ENCODE measurements around the gene KLHL26.

The KLHL26 gene

DNA sequence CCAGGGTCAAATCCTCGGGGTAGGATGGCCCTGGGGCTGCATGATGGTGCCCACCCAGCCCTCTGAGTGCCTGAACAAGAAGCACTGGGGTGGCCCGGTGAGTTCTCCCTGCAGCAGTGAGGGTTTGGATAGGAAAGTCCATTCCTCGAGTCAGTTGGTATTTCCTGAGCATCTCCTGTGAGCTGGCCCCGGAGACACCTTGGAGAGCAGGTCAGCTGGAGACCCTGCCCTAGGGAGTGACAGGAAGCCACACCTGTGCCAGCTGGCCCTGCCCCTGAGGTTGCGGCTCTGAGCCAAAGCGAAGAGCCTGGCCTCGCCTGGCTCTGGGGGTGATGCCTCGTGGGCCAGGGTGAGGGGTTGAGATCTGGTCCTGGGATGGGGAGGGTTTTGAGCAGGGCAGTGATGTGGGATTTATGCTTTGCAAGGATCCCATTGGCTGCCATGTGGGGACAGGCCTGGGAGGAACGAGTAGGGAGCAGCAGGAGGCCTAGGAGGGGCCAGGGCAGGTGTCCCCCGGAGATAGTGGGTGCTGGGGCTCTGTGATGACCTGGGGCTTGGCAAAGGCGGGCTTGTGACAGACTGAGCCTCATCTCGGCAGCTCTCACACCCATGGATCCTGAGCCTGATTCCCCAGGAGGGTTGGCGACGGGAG, 62.7 kb downstream of the KLHL26 start:
- no peak overlapping the region for H3K9ac ChIP-seq (ENCODE audit: low read length in 5 of 5)
- no peaks in the 10 kb centered on the region for H3K36me3 ChIP-seq (ENCODE audit: control insufficient read depth in 5 of 5, insufficient read depth in 5 of 5, low read length in 5 of 5)
- no peak overlapping the region for H3K27ac ChIP-seq (ENCODE audit: low read depth, low read length)

DNA sequence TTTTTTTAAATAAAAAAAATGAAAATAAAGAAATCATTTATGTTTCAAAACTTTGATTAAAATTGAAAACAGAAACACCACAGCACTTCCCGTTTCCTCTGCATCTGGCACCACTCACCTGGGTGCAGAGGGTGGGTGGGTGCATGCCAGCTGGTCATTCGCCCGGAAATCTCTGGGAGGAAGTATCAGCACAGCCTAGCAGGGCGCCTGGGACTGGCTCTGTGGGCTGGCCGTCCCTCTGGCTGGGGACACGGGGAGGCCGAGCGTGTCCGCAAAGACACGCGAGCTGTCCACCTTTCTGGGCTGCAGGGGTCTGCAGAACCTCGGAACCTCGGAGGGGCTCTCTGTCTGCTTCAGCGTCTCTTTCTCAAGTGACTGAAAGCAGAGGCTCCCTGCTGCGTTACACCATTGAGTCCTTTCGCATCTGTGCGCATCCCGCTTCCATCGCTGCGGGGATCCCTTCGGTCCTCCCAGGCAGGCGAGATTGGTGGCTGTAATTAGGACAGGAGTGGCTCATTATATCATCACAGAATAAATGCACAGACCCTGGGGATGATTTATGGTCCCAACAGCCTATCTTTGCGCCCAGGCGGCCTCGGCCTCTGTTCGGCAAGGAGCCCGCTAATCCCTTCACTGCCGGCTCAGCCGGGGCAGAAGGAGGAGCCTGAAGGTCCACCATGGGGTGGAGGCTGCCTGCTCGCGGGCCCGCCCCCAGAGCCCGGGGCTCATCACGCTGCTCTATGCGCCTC, 63.8 kb downstream of the KLHL26 start:
- Histone ChIP-seq H3K27ac (ENCODE audit: low read depth, low read length) (peak overlapping the region; percentile 45), H3K36me3 (ENCODE audit: control insufficient read depth in 5 of 5, insufficient read depth in 5 of 5, low read length in 5 of 5) (no peaks in the 10 kb centered on the region), H3K4me3 (ENCODE audit: low read depth in 1 of 5, low read length in 5 of 5) (peak overlapping the region; percentile 57 to 83 (median 73)), H3K9ac (ENCODE audit: low read length in 5 of 5) (peak overlapping the region in 3 of 5 donors; percentile 48 to 69 (median 62)), H3K9me3 (ENCODE audit: control insufficient read depth in 5 of 5, low read length in 5 of 5) (no peaks in the 10 kb centered on the region), H3K4me1 (ENCODE audit: control insufficient read depth in 5 of 5, insufficient read depth in 5 of 5, low read length in 5 of 5) (peaks cover 0 to 25% (median 23%) of the 10 kb centered on the region in 5 donors), H3K27me3 (ENCODE audit: control insufficient read depth in 5 of 5, insufficient read depth in 4 of 5, low read length in 5 of 5) (no peaks in the 10 kb centered on the region)

More for the DNA sequence above, 62.7 kb downstream of the KLHL26 start:
- no peak overlapping the region for H3K4me3 ChIP-seq (ENCODE audit: low read depth in 1 of 5, low read length in 5 of 5)
- peaks cover 0 to 25% (median 23%) of the 10 kb centered on the region in 5 donors for H3K4me1 ChIP-seq (ENCODE audit: control insufficient read depth in 5 of 5, insufficient read depth in 5 of 5, low read length in 5 of 5)
- H3K9me3 ChIP-seq (ENCODE audit: control insufficient read depth in 5 of 5, low read length in 5 of 5) = no peaks in the 10 kb centered on the region
- H3K27me3 ChIP-seq (ENCODE audit: control insufficient read depth in 5 of 5, insufficient read depth in 4 of 5, low read length in 5 of 5) = no peaks in the 10 kb centered on the region

DNA sequence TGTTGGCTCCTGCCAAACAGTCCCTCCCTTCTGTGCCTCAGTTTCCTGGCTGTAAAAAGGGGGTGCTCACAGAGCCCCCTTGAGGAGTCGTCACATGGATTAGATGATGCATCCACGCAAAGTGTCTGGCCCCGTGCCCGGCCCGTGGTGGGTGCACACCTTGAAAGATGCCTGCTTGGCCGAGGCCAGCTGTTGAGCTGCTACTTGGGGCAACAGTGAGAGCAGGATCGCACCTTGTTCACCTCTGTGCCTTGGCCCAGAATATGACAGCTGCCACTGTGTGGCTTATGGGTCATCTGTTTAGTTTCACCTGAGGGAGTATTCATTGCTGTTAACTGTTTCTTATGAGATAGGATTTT, 64.4 kb downstream of the KLHL26 start:
- Histone ChIP-seq H3K36me3 (ENCODE audit: control insufficient read depth in 5 of 5, insufficient read depth in 5 of 5, low read length in 5 of 5) (no peaks in the 10 kb centered on the region), H3K9ac (ENCODE audit: low read length in 5 of 5) (peak overlapping the region in 2 of 5 donors; percentile 62 to 69), H3K4me1 (ENCODE audit: control insufficient read depth in 5 of 5, insufficient read depth in 5 of 5, low read length in 5 of 5) (peaks cover 0 to 25% (median 23%) of the 10 kb centered on the region in 5 donors), H3K27me3 (ENCODE audit: control insufficient read depth in 5 of 5, insufficient read depth in 4 of 5, low read length in 5 of 5) (no peaks in the 10 kb centered on the region), H3K27ac (ENCODE audit: low read depth, low read length) (no peak overlapping the region), H3K4me3 (ENCODE audit: low read depth in 1 of 5, low read length in 5 of 5) (peak overlapping the region in 4 of 5 donors; percentile 6 to 80 (median 65)), H3K9me3 (ENCODE audit: control insufficient read depth in 5 of 5, low read length in 5 of 5) (no peaks in the 10 kb centered on the region)

DNA sequence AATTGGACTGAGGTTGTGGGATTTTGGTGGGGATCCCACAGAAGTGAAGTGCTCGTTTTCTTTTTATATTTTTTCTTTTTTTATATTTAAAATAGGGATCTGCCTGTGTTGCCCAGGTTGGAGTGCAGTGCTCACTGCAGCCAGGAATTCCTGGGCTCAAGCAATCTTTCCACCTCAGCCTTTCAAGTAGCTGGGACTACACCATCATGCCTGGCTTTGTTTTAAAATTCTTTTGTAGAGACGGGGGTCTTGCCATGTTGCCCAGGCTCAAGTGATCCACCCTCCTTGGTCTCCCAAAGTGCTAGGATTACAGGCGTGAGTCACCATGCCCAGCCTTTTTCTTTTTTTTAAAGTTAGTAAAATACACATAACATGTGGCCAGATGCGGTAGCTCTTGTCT, 67.2 kb downstream of the KLHL26 start:
- H3K27me3 ChIP-seq (ENCODE audit: control insufficient read depth in 5 of 5, insufficient read depth in 4 of 5, low read length in 5 of 5) = no peaks in the 10 kb centered on the region
- H3K4me1 ChIP-seq (ENCODE audit: control insufficient read depth in 5 of 5, insufficient read depth in 5 of 5, low read length in 5 of 5) = peaks cover 0 to 32% (median 27%) of the 10 kb centered on the region in 5 donors
- H3K9ac ChIP-seq (ENCODE audit: low read length in 5 of 5) = no peak overlapping the region
- no peak overlapping the region for H3K27ac ChIP-seq (ENCODE audit: low read depth, low read length)
- no peaks in the 10 kb centered on the region for H3K36me3 ChIP-seq (ENCODE audit: control insufficient read depth in 5 of 5, insufficient read depth in 5 of 5, low read length in 5 of 5)
- no peaks in the 10 kb centered on the region for H3K9me3 ChIP-seq (ENCODE audit: control insufficient read depth in 5 of 5, low read length in 5 of 5)
- no peak overlapping the region for H3K4me3 ChIP-seq (ENCODE audit: low read depth in 1 of 5, low read length in 5 of 5)

DNA sequence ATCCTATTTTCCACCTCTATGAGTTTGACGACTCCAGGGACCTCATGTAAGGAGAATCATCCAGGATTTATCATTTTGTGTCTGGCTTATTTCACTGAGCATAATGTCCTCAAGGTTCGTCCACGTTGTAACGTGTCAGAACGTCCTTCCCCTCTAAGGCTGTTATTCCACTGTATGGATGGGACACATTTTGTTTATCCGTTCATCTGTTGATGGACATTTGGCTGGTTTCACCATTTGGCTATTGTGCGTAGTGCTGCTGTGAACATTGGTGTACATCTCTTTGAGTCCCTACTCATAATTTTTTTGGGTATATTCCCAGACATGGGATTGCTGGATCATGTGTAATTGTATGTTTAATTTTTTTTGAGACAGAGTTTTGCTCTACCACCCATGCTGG, 68.1 kb downstream of the KLHL26 start:
- Histone ChIP-seq H3K9me3 (ENCODE audit: control insufficient read depth in 5 of 5, low read length in 5 of 5) (no peaks in the 10 kb centered on the region), H3K9ac (ENCODE audit: low read length in 5 of 5) (no peak overlapping the region), H3K4me3 (ENCODE audit: low read depth in 1 of 5, low read length in 5 of 5) (no peak overlapping the region), H3K4me1 (ENCODE audit: control insufficient read depth in 5 of 5, insufficient read depth in 5 of 5, low read length in 5 of 5) (peaks cover 0 to 30% (median 29%) of the 10 kb centered on the region in 5 donors), H3K36me3 (ENCODE audit: control insufficient read depth in 5 of 5, insufficient read depth in 5 of 5, low read length in 5 of 5) (no peaks in the 10 kb centered on the region), H3K27me3 (ENCODE audit: control insufficient read depth in 5 of 5, insufficient read depth in 4 of 5, low read length in 5 of 5) (no peaks in the 10 kb centered on the region), H3K27ac (ENCODE audit: low read depth, low read length) (no peak overlapping the region)

DNA sequence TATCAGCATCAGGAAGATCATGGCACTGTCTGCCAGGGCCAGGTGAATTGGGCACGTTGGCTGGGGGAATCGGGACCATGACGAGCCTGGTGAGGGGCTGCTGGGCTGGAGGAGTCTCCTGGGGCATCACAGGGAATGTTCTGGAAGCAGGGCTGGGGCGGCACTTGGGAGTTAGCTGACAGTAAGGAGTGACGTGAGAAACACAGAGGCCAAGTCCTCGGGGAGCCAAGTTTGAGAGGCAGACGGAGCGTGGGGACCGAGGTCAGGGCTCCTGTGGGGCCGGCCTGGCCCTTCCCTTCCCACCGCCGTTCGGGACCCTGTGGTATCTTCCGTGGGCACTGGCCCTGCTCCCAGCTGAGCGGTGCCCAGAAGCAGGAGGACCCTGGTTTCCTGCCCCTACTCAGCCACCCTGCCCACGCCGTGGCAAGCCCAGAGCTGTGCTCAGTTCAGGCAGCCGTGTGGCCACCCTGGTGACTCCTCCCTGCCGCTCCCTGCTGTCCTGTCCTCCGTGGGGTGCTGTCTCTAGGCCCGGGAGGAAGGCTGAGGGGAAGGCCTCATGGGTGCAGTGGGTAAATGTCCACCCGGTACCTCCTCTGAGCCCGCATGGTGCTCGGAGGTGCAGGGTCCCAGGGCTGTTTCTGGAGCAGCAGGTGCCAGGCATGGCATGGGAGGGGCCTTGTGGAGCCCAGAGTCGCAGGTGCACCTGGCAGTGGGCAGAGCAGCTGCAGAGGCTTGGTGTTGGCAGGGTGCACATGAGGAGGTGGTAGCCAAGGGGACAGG, 71.8 kb downstream of the KLHL26 start:
- no peak overlapping the region for H3K9ac ChIP-seq (ENCODE audit: low read length in 5 of 5)
- H3K27ac ChIP-seq (ENCODE audit: low read depth, low read length) = no peak overlapping the region
- peaks cover 0 to 28% (median 23%) of the 10 kb centered on the region in 5 donors for H3K4me1 ChIP-seq (ENCODE audit: control insufficient read depth in 5 of 5, insufficient read depth in 5 of 5, low read length in 5 of 5)
- H3K27me3 ChIP-seq (ENCODE audit: control insufficient read depth in 5 of 5, insufficient read depth in 4 of 5, low read length in 5 of 5) = no peaks in the 10 kb centered on the region
- H3K36me3 ChIP-seq (ENCODE audit: control insufficient read depth in 5 of 5, insufficient read depth in 5 of 5, low read length in 5 of 5) = peaks cover 0 to 3% (median 0%) of the 10 kb centered on the region in 5 donors
- no peak overlapping the region for H3K4me3 ChIP-seq (ENCODE audit: low read depth in 1 of 5, low read length in 5 of 5)
- no peaks in the 10 kb centered on the region for H3K9me3 ChIP-seq (ENCODE audit: control insufficient read depth in 5 of 5, low read length in 5 of 5)

DNA sequence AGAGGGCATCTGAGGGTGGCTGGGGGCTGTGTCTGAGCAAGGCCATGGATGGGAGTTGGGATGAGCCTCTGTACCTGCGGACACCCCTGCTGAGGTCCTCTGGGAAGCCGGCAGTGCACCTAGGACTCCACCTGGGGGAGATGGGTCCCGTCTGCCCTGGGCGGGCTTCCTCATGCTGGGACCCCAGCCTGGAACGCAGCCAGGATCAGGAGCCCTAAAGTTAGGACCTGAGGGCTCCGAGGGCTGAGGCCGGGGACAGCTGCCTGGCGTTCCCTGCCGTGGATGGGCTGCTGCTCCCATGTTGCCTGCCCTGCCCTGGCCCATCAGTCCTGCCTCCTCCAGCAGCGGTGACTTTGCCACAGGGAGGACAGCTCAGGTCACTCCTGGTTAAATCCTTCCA, 72.7 kb downstream of the KLHL26 start:
- no peaks in the 10 kb centered on the region for H3K9me3 ChIP-seq (ENCODE audit: control insufficient read depth in 5 of 5, low read length in 5 of 5)
- peaks cover 0 to 28% (median 23%) of the 10 kb centered on the region in 5 donors for H3K4me1 ChIP-seq (ENCODE audit: control insufficient read depth in 5 of 5, insufficient read depth in 5 of 5, low read length in 5 of 5)
- no peaks in the 10 kb centered on the region for H3K27me3 ChIP-seq (ENCODE audit: control insufficient read depth in 5 of 5, insufficient read depth in 4 of 5, low read length in 5 of 5)
- H3K36me3 ChIP-seq (ENCODE audit: control insufficient read depth in 5 of 5, insufficient read depth in 5 of 5, low read length in 5 of 5) = peaks cover 0 to 6% (median 0%) of the 10 kb centered on the region in 5 donors
- peak overlapping the region in 1 of 5 donors; percentile 13 for H3K9ac ChIP-seq (ENCODE audit: low read length in 5 of 5)
- no peak overlapping the region for H3K4me3 ChIP-seq (ENCODE audit: low read depth in 1 of 5, low read length in 5 of 5)
- no peak overlapping the region for H3K27ac ChIP-seq (ENCODE audit: low read depth, low read length)

DNA sequence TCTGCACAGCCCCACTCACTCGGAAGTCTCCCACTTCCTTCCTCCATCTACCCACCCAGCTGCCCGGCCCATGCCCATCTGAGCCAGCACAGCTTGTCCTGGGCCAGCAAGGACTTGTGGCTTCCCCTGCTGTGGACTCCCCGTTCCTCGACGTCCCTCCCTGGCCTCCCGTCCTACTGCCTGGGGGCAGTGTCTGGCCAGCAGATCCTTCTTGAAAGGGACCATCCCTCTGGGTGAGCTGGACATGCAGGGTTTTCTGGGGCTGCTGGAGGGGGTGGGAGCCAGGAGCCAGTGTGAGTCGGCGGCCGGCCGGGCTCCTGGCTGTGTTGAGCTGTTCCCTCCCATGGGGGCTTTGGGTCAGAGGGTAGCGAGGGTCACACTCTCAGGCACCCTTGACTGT, 73.4 kb downstream of the KLHL26 start:
- H3K27ac ChIP-seq (ENCODE audit: low read depth, low read length) = no peak overlapping the region
- peaks cover 0 to 6% (median 0%) of the 10 kb centered on the region in 5 donors for H3K36me3 ChIP-seq (ENCODE audit: control insufficient read depth in 5 of 5, insufficient read depth in 5 of 5, low read length in 5 of 5)
- H3K4me3 ChIP-seq (ENCODE audit: low read depth in 1 of 5, low read length in 5 of 5) = no peak overlapping the region
- H3K9ac ChIP-seq (ENCODE audit: low read length in 5 of 5) = peak overlapping the region in 2 of 5 donors; percentile 21 to 58
- H3K4me1 ChIP-seq (ENCODE audit: control insufficient read depth in 5 of 5, insufficient read depth in 5 of 5, low read length in 5 of 5) = peaks cover 0 to 28% (median 23%) of the 10 kb centered on the region in 5 donors
- H3K27me3 ChIP-seq (ENCODE audit: control insufficient read depth in 5 of 5, insufficient read depth in 4 of 5, low read length in 5 of 5) = no peaks in the 10 kb centered on the region
- no peaks in the 10 kb centered on the region for H3K9me3 ChIP-seq (ENCODE audit: control insufficient read depth in 5 of 5, low read length in 5 of 5)

DNA sequence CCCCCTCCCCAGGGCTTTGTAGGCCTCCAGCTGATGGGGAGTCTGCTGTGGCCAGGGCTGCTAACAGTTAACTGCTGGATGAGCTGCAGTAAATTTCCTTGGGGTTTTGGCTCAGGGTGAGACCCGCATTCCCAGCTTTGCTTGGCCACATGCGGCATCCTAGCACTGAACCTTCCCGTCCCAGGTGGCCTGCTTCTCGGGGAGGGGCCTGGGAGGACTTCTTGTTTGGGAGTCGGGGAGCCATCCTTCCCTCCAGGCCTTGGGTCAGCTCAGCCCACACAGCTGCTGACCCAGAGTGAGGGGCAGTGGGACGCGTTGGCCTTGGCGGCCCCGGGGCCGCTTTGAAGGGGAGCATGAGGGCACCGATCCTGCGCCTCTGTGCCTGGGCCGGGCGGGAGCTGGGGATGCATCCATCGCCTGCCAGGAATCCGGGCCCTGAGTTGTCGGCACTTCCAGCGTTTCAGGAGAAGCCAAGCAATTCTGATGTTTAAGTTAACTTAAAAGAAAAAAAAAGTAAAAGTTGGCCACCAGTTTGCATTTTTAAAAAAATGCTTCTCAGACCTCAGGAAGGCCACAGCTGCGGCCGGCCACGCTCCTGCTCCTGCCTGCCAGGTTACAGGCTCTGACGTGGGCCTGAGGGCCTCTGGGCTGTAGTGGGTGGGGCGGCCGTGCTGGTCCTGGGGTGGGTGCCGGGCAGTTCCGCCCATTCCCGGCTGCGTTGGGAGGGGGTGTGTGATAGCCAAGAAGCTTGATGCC, 74.3 kb downstream of the KLHL26 start:
- Histone ChIP-seq H3K9me3 (ENCODE audit: control insufficient read depth in 5 of 5, low read length in 5 of 5) (no peaks in the 10 kb centered on the region), H3K36me3 (ENCODE audit: control insufficient read depth in 5 of 5, insufficient read depth in 5 of 5, low read length in 5 of 5) (peaks cover 0 to 6% (median 0%) of the 10 kb centered on the region in 5 donors), H3K4me1 (ENCODE audit: control insufficient read depth in 5 of 5, insufficient read depth in 5 of 5, low read length in 5 of 5) (peaks cover 0 to 28% (median 23%) of the 10 kb centered on the region in 5 donors), H3K27ac (ENCODE audit: low read depth, low read length) (no peak overlapping the region), H3K27me3 (ENCODE audit: control insufficient read depth in 5 of 5, insufficient read depth in 4 of 5, low read length in 5 of 5) (no peaks in the 10 kb centered on the region), H3K9ac (ENCODE audit: low read length in 5 of 5) (peak overlapping the region in 1 of 5 donors; percentile 9), H3K4me3 (ENCODE audit: low read depth in 1 of 5, low read length in 5 of 5) (no peak overlapping the region)
